Thymus (tissue), 11 donors: Measurements from ENCODE around the gene TF. TPM values are rescaled to one million over a fixed set of nuclear protein-coding genes. Genes with fewer than 3 reads are reported as not detected.

Source experiments
- DNase-seq, 9 donors: peaks; one replicate each; pipeline ENCODE4 v3.0.0-alpha.2; 2013; ENCODE audit warnings: low spot score in 9 of 9, low read depth in 6 of 9, missing footprints in 1 of 9
- H3K27ac ChIP-seq, 2 donors: one replicate each; pipeline ENCODE4 v1.5.1; 2013; ENCODE audit warnings: control low read depth in 1 of 2, low read depth in 1 of 2, low read length in 1 of 2, mild to moderate bottlenecking in 1 of 2, moderate library complexity in 1 of 2
- H3K27me3 ChIP-seq, 2 donors: one replicate each; pipeline ENCODE4 v1.5.1; 2013; ENCODE audit warnings: low read length in 1 of 2; ENCODE audit not compliant: control insufficient read depth in 2 of 2, insufficient read depth in 1 of 2
- H3K36me3 ChIP-seq, 2 donors: one replicate each; pipeline ENCODE4 v1.5.1; 2013; ENCODE audit warnings: low read length in 1 of 2, mild to moderate bottlenecking in 1 of 2, moderate library complexity in 1 of 2; ENCODE audit not compliant: control insufficient read depth in 2 of 2, insufficient read depth in 2 of 2
- H3K4me1 ChIP-seq, 2 donors: one replicate each; pipeline ENCODE4 v1.5.1; 2013; ENCODE audit warnings: low read length in 2 of 2; ENCODE audit not compliant: control insufficient read depth in 2 of 2, insufficient read depth in 2 of 2
- H3K4me3 ChIP-seq, 2 donors: one replicate each; pipeline ENCODE4 v1.5.1; 2013; ENCODE audit warnings: low read length in 2 of 2, control low read depth in 1 of 2, mild to moderate bottlenecking in 1 of 2
- H3K9me3 ChIP-seq, 2 donors: one replicate each; pipeline ENCODE4 v1.5.1; 2013; ENCODE audit warnings: low read length in 1 of 2, mild to moderate bottlenecking in 1 of 2; ENCODE audit not compliant: control insufficient read depth in 2 of 2, insufficient read depth in 1 of 2
- WGBS: extraction: QIAGEN DNeasy Blood & Tissue Kit; methylation state at CpG from one replicate; pipeline ENCODE4 v1.1.7; 2013; 5-methylcytosine and 5-hydroxymethylcytosine counted together
- polyA plus RNA-seq: library from polyadenylated mRNA; stranded (reverse); fragments of 200-250 nt; gene quantifications from one replicate; pipeline ENCODE4 v1.2.3, GENCODE V29; 2013
- total RNA-seq: library from RNA; stranded (reverse); fragments of 120-200 nt; gene quantifications from one replicate; pipeline ENCODE4 v1.2.4, GENCODE V29; 2013
- donor health status: healthy.

Gene TF
- total and polyA plus RNA-seq, 2 donors = 1.9 to 2.9 TPM

- Histone ChIP-seq H3K27me3 (peaks cover 0 to 7% of the 10 kb centered on the region in 2 donors), H3K9me3 (no peaks in the 10 kb centered on the region), H3K4me1 (no peaks in the 10 kb centered on the region), H3K27ac (no peak overlapping the region), H3K4me3 (no peak overlapping the region), H3K36me3 (no peaks in the 10 kb centered on the region)
- no peak for DNase-seq
- WGBS = 96% methylated on average over 13 of the region's 13 CpGs
Observed at GRCh38 chr3:133753107-133753778, 7.0 kb downstream of the TF start.

- no peak for DNase-seq
- no peaks in the 10 kb centered on the region for H3K4me1 ChIP-seq
- 91% methylated on average over 1 of the region's 1 CpG for WGBS
Observed at GRCh38 chr3:133753779-133754164, 7.6 kb downstream of the TF start.

GRCh38 chr3:133754455-133754854, 8.3 kb downstream of the TF start:
- Histone ChIP-seq H3K4me3 (no peak overlapping the region), H3K27ac (no peak overlapping the region), H3K36me3 (no peaks in the 10 kb centered on the region), H3K4me1 (no peaks in the 10 kb centered on the region), H3K27me3 (peaks cover 0 to 4% of the 10 kb centered on the region in 2 donors), H3K9me3 (no peaks in the 10 kb centered on the region)
- 94% methylated on average over 5 of the region's 5 CpGs for WGBS
- DNase-seq = no peak

More at GRCh38 chr3:133753779-133754164, 7.6 kb downstream of the TF start:
- Histone ChIP-seq H3K27ac (no peak overlapping the region), H3K27me3 (peaks cover 0 to 4% of the 10 kb centered on the region in 2 donors), H3K36me3 (no peaks in the 10 kb centered on the region), H3K9me3 (no peaks in the 10 kb centered on the region), H3K4me3 (no peak overlapping the region)

DNA sequence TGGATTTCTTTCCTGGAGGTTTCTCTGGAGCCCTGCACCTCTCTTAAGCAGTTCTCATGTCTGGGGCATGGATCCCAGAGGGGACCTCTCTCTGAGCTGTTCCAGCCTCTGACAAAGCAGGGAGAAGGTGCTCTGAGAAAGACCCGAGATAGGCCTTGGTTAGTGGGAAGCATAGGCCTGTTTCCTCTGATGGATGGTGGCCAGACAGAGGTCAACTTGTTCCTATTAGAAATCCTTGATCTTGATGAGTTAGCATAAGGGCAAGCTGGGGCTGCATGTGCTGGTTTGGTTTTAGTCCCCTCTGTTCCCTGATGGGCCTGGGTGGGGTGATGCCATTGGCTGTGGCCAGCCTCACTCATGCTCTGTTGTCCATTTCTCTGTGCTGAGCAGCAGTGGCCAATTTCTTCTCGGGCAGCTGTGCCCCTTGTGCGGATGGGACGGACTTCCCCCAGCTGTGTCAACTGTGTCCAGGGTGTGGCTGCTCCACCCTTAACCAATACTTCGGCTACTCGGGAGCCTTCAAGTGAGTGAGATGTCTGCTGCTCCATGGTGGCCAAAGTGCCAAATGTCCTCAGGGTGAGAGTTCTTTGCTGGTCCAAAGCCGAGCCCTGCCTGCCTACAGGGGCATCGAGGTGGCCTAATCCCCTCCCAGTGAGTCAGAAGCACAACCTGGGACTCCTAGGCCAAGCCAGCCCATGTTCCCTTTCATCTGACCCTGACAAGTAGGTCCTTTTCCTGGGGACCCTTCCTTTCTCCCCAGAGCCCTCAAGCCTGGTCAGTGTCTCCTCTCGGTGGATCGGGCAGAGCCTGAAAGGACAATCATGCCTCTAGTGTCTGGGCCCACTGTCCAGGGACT, 9.0 kb downstream of the TF start:
- H3K9me3 ChIP-seq = no peaks in the 10 kb centered on the region
- 96% methylated on average over 10 of the region's 10 CpGs for WGBS
- H3K4me1 ChIP-seq = no peaks in the 10 kb centered on the region
- no peak overlapping the region for H3K4me3 ChIP-seq
- no peak for DNase-seq
- no peak overlapping the region for H3K27ac ChIP-seq
- H3K27me3 ChIP-seq = peaks cover 0 to 4% of the 10 kb centered on the region in 2 donors
- H3K36me3 ChIP-seq = no peaks in the 10 kb centered on the region

- Histone ChIP-seq H3K27ac (no peak overlapping the region), H3K9me3 (no peaks in the 10 kb centered on the region), H3K4me1 (no peaks in the 10 kb centered on the region), H3K4me3 (no peak overlapping the region), H3K36me3 (no peaks in the 10 kb centered on the region), H3K27me3 (peaks cover 0 to 4% of the 10 kb centered on the region in 2 donors)
- DNase-seq = no peak
- WGBS = 87% methylated on average over 20 of the region's 20 CpGs
Observed at GRCh38 chr3:133756716-133757694, 10.8 kb downstream of the TF start.

DNA sequence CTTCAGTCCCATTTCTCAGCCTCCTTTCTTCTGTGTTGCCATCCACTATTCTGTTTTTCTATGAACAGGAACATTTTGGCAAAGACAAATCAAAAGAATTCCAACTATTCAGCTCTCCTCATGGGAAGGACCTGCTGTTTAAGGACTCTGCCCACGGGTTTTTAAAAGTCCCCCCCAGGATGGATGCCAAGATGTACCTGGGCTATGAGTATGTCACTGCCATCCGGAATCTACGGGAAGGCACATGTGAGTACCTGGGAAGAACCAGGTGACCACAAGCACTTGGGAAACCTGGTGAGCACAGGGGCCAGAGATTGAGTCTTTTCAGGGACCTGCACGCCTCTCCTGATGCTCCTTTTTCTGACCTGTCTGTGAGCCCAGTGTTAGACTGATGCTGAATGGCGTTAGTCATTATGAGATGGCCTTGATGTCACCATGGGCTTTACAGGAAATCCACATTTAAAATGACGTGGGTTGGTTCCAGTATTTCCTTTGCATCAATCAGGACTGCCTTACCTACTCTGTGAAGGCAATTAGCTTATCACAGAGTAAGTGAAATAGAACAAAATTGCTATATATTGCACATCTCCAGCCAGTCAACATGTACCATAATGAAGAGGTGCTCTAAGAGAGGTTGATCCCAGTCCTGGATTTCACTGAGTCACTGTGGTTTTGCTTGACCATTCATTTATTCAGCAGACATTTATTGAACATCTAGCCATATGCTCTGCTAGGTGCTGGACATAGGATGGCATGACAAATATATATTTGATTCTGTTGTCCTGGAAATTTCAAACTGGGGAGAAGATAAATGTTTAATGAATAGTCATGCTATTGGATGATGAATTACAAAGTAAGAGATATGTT, 11.7 kb downstream of the TF start:
- WGBS = 85% methylated on average over 6 of the region's 6 CpGs
- no peaks in the 10 kb centered on the region for H3K4me1 ChIP-seq
- no peak overlapping the region for H3K4me3 ChIP-seq
- H3K36me3 ChIP-seq = no peaks in the 10 kb centered on the region
- DNase-seq = no peak
- H3K9me3 ChIP-seq = no peaks in the 10 kb centered on the region
- no peak overlapping the region for H3K27ac ChIP-seq
- peaks cover 0 to 4% of the 10 kb centered on the region in 2 donors for H3K27me3 ChIP-seq

DNA sequence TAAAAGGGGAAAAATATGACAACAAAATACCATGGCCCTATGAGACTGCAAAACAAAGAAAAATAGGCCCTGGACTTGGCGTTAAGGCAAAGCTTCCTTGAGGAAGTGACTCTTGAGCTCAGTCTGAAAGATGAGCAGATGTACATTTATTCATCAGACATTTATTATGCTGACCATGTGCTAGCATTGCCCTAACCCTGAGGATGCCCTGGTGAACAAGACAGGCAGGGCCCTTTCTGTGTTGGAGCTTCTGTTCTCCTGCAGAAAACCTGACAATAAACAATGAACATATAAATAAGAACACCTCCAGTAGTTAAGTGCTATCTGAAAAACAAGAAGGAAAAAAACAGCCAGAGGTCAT, 12.4 kb downstream of the TF start:
- H3K9me3 ChIP-seq = no peaks in the 10 kb centered on the region
- peaks cover 0 to 4% of the 10 kb centered on the region in 2 donors for H3K27me3 ChIP-seq
- H3K4me1 ChIP-seq = no peaks in the 10 kb centered on the region
- H3K4me3 ChIP-seq = no peak overlapping the region
- no peaks in the 10 kb centered on the region for H3K36me3 ChIP-seq
- no peak for DNase-seq
- 94% methylated on average over 1 of the region's 1 CpG for WGBS
- no peak overlapping the region for H3K27ac ChIP-seq

- Histone ChIP-seq H3K36me3 (no peaks in the 10 kb centered on the region), H3K9me3 (no peaks in the 10 kb centered on the region), H3K4me1 (no peaks in the 10 kb centered on the region), H3K27me3 (peaks cover 0 to 4% of the 10 kb centered on the region in 2 donors), H3K27ac (no peak overlapping the region), H3K4me3 (no peak overlapping the region)
- no peak for DNase-seq
- WGBS = 98% methylated on average over 9 of the region's 9 CpGs
Observed at GRCh38 chr3:133758964-133759739, 13.0 kb downstream of the TF start.
